Small intestine (tissue), 7 donors: ENCODE results near the gene GJE1. TPM values are rescaled to one million over a fixed set of nuclear protein-coding genes. Genes with fewer than 3 reads are reported as not detected.
A peak's percentile ranks its signal among the peaks of the same experiment; 100 is the strongest.
"Not testable (repeated sequence)": the region's sequence is repeated elsewhere in the genome, so short reads cannot be mapped to it uniquely, and the experiment has no call there.

Source experiments
- DNase-seq, 2 donors: peaks; one replicate each; pipeline versions ENCODE4 v3.0.0 to v3.0.0-alpha.2; 2013
- FAIRE-seq: peaks from 2 replicates; lab custom pipeline; 2012; peaks lifted over from hg19 to GRCh38; lab: Jason Lieb, UNC
- H3K27ac ChIP-seq, 3 donors: one replicate each; pipeline ENCODE4 v1.5.1; 2013; ENCODE audit warnings: low read length in 2 of 3, mild to moderate bottlenecking in 2 of 3, control low read depth in 1 of 3, inconsistent platforms in 1 of 3, low read depth in 1 of 3, moderate library complexity in 1 of 3
- H3K27me3 ChIP-seq, 3 donors: one replicate each; pipeline ENCODE4 v1.6.1; 2013; ENCODE audit warnings: low read length in 3 of 3, inconsistent platforms in 1 of 3; ENCODE audit not compliant: control insufficient read depth in 3 of 3, insufficient read depth in 3 of 3
- H3K36me3 ChIP-seq, 3 donors: one replicate each; pipeline ENCODE4 v1.6.1; 2013; ENCODE audit warnings: low read length in 3 of 3, inconsistent platforms in 1 of 3, low read depth in 1 of 3, mild to moderate bottlenecking in 1 of 3, moderate library complexity in 1 of 3; ENCODE audit not compliant: control insufficient read depth in 3 of 3, insufficient read depth in 2 of 3
- H3K4me1 ChIP-seq, 3 donors: one replicate each; pipeline ENCODE4 v1.6.1; 2013; ENCODE audit warnings: low read length in 2 of 3, inconsistent platforms in 1 of 3, low read depth in 1 of 3, mild to moderate bottlenecking in 1 of 3, moderate library complexity in 1 of 3; ENCODE audit not compliant: control insufficient read depth in 3 of 3, insufficient read depth in 2 of 3
- H3K4me3 ChIP-seq, 3 donors: one replicate each; pipeline ENCODE4 v1.5.1; 2013; ENCODE audit warnings: low read length in 3 of 3, control low read depth in 1 of 3, inconsistent platforms in 1 of 3, low read depth in 1 of 3, mild to moderate bottlenecking in 1 of 3, moderate library complexity in 1 of 3
- H3K9me3 ChIP-seq, 2 donors: one replicate each; pipeline ENCODE4 v1.6.1; 2013; ENCODE audit warnings: low read depth in 1 of 2, low read length in 1 of 2; ENCODE audit not compliant: control insufficient read depth in 2 of 2, insufficient read depth in 1 of 2
- WGBS, 3 donors: extraction: QIAGEN DNeasy Blood & Tissue Kit; methylation state at CpG; one replicate each; pipeline ENCODE4 v1.1.7; 2013; 5-methylcytosine and 5-hydroxymethylcytosine counted together
- polyA plus RNA-seq, 4 donors: library from polyadenylated mRNA; stranded (reverse) in 3 of 4; unstranded in 1 of 4; fragments of 200-250 nt in 3 of 4; fragments of 120-200 nt in 1 of 4; gene quantifications; one replicate each; pipeline versions ENCODE4 v1.2.1 to v1.2.3, GENCODE V29; 2013
- donor health status: healthy with polysubstance abuse.
- donor health status: control.
- donor health status: control.
- donor health status: Bipolar disorder and iron deficiency.
- donor health status: healthy.

Gene GJE1
- polyA plus RNA-seq, 4 donors = not detected

DNA sequence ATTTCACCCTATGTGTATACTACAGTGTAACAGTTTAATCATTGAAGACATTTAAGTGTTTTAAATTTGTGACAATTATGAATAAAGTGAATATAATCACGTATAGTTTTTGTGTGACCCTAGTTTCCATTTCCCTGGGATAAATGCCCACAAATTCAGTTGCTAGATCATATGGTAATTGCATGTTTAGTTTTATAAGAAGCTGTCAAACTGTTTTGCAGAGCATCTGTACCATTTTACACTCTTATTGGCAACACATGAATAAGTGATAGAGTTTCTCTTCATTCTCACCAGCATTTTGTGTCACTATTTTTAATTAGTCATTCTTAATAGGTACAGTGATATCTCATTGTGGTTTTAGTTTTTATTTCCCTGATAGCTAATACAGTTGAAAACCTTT, 21.6 kb downstream of the GJE1 start:
- WGBS, 3 donors = 70 to 86% (median 86%) methylated on average over 1 of the region's 1 CpG
- no peak for DNase-seq
- H3K4me1 ChIP-seq = peaks cover 0 to 4% (median 0%) of the 10 kb centered on the region in 3 donors

GRCh38 chr6:142155091-142155490, 22.4 kb downstream of the GJE1 start:
- no peak for FAIRE-seq
- Histone ChIP-seq H3K36me3 (peaks cover 0 to 7% (median 0%) of the 10 kb centered on the region in 3 donors), H3K4me3 (no peak overlapping the region), H3K4me1 (peaks cover 0 to 4% (median 0%) of the 10 kb centered on the region in 3 donors), H3K27me3 (no peaks in the 10 kb centered on the region), H3K9me3 (no peaks in the 10 kb centered on the region), H3K27ac (no peak overlapping the region)
- DNase-seq = no peak
- WGBS, 3 donors = 66 to 75% (median 66%) methylated on average over 3 of the region's 3 CpGs

More for the DNA sequence above, 21.6 kb downstream of the GJE1 start:
- peaks cover 0 to 7% (median 0%) of the 10 kb centered on the region in 3 donors for H3K36me3 ChIP-seq
- FAIRE-seq = no peak
- H3K4me3 ChIP-seq = no peak overlapping the region
- H3K27me3 ChIP-seq = no peaks in the 10 kb centered on the region
- H3K27ac ChIP-seq = no peak overlapping the region
- H3K9me3 ChIP-seq = no peaks in the 10 kb centered on the region

DNA sequence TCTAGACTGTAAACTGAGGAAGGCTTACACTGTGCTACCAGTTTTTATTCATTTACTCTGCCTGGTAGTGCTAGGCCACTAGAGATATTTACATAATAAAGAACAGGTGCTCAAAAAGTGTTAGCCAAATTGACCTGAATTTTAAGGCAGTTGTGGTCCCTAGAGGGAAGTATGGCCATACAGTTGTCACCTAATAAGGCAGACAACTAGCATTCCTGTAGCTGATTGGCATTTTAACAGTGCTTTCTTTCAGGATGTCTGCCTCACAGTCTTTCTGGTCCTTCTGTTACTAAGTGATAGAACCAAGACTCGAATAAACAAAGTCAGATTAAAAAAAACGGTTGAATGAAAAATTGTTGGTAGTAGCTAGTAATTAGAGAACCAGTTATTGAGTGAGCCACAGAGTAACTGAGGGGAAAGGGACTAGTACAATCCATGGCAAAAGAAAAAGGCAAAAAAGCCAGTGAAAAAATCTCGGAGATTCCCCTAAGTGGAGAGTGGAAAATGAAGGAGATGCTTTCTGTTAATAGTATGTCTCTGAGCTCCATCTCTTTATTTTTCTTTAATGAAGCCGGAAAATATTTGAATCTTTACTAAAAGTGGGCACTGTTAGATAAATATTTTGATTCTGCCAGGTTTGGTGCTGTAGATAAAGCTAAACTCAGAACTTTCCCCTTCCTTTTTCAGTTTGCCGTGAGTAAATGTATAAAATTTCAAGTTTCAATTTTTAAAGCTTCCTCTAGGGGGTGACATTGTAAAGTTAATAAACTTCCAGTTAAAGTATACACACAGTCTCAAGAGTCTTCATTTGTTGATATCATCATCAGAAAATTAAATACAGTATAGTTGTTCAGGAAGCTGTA, 23.4 kb downstream of the GJE1 start:
- DNase-seq = peak; percentile 45
- peak; percentile 26 for FAIRE-seq
- Histone ChIP-seq H3K4me1 (peaks cover 0 to 4% (median 0%) of the 10 kb centered on the region in 3 donors), H3K9me3 (no peaks in the 10 kb centered on the region), H3K36me3 (peaks cover 0 to 7% (median 0%) of the 10 kb centered on the region in 3 donors), H3K4me3 (peak overlapping the region in 1 of 3 donors; percentile 4), H3K27me3 (no peaks in the 10 kb centered on the region), H3K27ac (no peak overlapping the region)
- WGBS, 3 donors = 30 to 43% (median 37%) methylated on average over 5 of the region's 5 CpGs

DNA sequence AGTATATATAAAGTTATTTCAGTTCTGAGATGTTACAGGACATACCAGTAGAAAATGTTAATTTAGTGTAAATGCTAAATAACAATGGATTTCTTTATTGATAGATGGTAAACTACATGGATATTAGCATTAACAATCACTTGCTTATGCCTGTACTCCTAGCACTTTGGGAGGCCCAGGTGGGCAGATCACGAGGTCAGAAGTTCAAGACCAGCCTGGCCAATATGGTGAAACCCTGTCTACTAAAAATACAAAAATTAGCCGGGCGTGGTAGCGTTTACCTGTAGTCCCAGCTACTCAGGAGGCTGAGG, 24.0 kb downstream of the GJE1 start:
- not testable (repeated sequence) for H3K27ac ChIP-seq, H3K9me3 ChIP-seq, H3K4me1 ChIP-seq, H3K27me3 ChIP-seq, H3K36me3 ChIP-seq, H3K4me3 ChIP-seq, DNase-seq, FAIRE-seq
- WGBS, 3 donors = 86 to 96% (median 86%) methylated on average over 4 of the region's 4 CpGs

- DNase-seq = no peak
- FAIRE-seq = no peak
- Histone ChIP-seq H3K36me3 (peaks cover 0 to 11% (median 2%) of the 10 kb centered on the region in 3 donors), H3K27ac (no peak overlapping the region), H3K4me3 (no peak overlapping the region), H3K27me3 (no peaks in the 10 kb centered on the region), H3K4me1 (peaks cover 0 to 4% (median 0%) of the 10 kb centered on the region in 3 donors), H3K9me3 (no peaks in the 10 kb centered on the region)
- 57 to 81% (median 64%) methylated on average over 1 of the region's 1 CpG for WGBS, 3 donors
These were observed 30.1 kb downstream of the GJE1 start for GRCh38 chr6:142162780-142163179.

GRCh38 chr6:142165227-142165626, 32.5 kb downstream of the GJE1 start:
- H3K27me3 ChIP-seq = no peaks in the 10 kb centered on the region
- 86 to 88% (median 86%) methylated on average over 4 of the region's 4 CpGs for WGBS, 3 donors
- FAIRE-seq (no peak), DNase-seq (no peak)
- peaks cover 0 to 4% (median 0%) of the 10 kb centered on the region in 3 donors for H3K4me1 ChIP-seq
- H3K4me3 ChIP-seq = no peak overlapping the region
- peaks cover 0 to 10% (median 2%) of the 10 kb centered on the region in 3 donors for H3K36me3 ChIP-seq
- no peaks in the 10 kb centered on the region for H3K9me3 ChIP-seq
- no peak overlapping the region for H3K27ac ChIP-seq

- FAIRE-seq (no peak), DNase-seq (peak in 1 of 2 donors; percentile 46)
- WGBS, 3 donors = 64 to 71% (median 69%) methylated on average over 3 of the region's 3 CpGs
- H3K27ac ChIP-seq = no peak overlapping the region
- H3K36me3 ChIP-seq = peaks cover 0 to 14% (median 2%) of the 10 kb centered on the region in 3 donors
- peaks cover 0 to 4% (median 0%) of the 10 kb centered on the region in 3 donors for H3K4me1 ChIP-seq
- no peak overlapping the region for H3K4me3 ChIP-seq
- H3K9me3 ChIP-seq = no peaks in the 10 kb centered on the region
- H3K27me3 ChIP-seq = no peaks in the 10 kb centered on the region
These were observed 34.3 kb downstream of the GJE1 start for GRCh38 chr6:142167071-142167470.

GRCh38 chr6:142167486-142167885, 34.8 kb downstream of the GJE1 start:
- H3K4me1 ChIP-seq = peaks cover 0 to 4% (median 0%) of the 10 kb centered on the region in 3 donors
- H3K27ac ChIP-seq = no peak overlapping the region
- H3K36me3 ChIP-seq = peaks cover 0 to 14% (median 2%) of the 10 kb centered on the region in 3 donors
- H3K27me3 ChIP-seq = no peaks in the 10 kb centered on the region
- no peak for DNase-seq
- no peaks in the 10 kb centered on the region for H3K9me3 ChIP-seq
- no peak overlapping the region for H3K4me3 ChIP-seq
- WGBS, 3 donors = 80 to 94% (median 90%) methylated on average over 2 of the region's 2 CpGs
- FAIRE-seq = no peak
